Stimulated activated CD8-positive, alpha-beta memory T cell treated with anti-CD3 and anti-CD28 coated beads, Interleukin-2, amount 100 ng/mL, for 48 hours (primary cell): ENCODE measurements around the gene TEFM.
A peak's percentile ranks its signal among the peaks of the same experiment; 100 is the strongest.
"Not testable (repeated sequence)": the region's sequence is repeated elsewhere in the genome, so short reads cannot be mapped to it uniquely, and the experiment has no call there.

Source experiments
- DNase-seq, 2 donors: peaks; one replicate each; pipeline ENCODE4 v3.0.0-alpha.2; 2020; ENCODE audit warnings: low read depth in 2 of 2

TEFM gene

GRCh38 chr17:30906101-30906911, at the start of gene TEFM:
Gene TEFM, minus strand, starts transcription at chr17:30906238. Its CDS starts 40 bp downstream, at chr17:30906198.
- peak; percentile 73 to 86 for DNase-seq

- no peak for DNase-seq
These were observed 48.2 kb upstream of the TEFM start for GRCh38 chr17:30954046-30954830.

- no peak for DNase-seq
These were observed 46.8 kb upstream of the TEFM start for GRCh38 chr17:30952638-30953393.

- DNase-seq = no peak
These were observed 44.8 kb upstream of the TEFM start for GRCh38 chr17:30950669-30951399.

GRCh38 chr17:30950189-30950588, 44.2 kb upstream of the TEFM start:
- no peak for DNase-seq

- DNase-seq = no peak
These were observed 41.8 kb upstream of the TEFM start for GRCh38 chr17:30947796-30948195.

- DNase-seq = no peak
These were observed 36.5 kb upstream of the TEFM start for GRCh38 chr17:30942308-30943079.

GRCh38 chr17:30939051-30939689, 33.1 kb upstream of the TEFM start:
- no peak for DNase-seq

GRCh38 chr17:30933966-30934365, 27.9 kb upstream of the TEFM start:
- DNase-seq = no peak

GRCh38 chr17:30931582-30931981, 25.5 kb upstream of the TEFM start:
- not testable (repeated sequence) for DNase-seq

- no peak for DNase-seq
These were observed 24.5 kb upstream of the TEFM start for GRCh38 chr17:30930495-30930894.

- not testable (repeated sequence) for DNase-seq
These were observed 23.8 kb upstream of the TEFM start for GRCh38 chr17:30929861-30930260.

- DNase-seq = no peak
These were observed 23.1 kb upstream of the TEFM start for GRCh38 chr17:30929081-30929633.

- DNase-seq = no peak
These were observed 22.5 kb upstream of the TEFM start for GRCh38 chr17:30928584-30928983.

GRCh38 chr17:30927756-30928155, 21.7 kb upstream of the TEFM start:
- DNase-seq = no peak

GRCh38 chr17:30926516-30926915, 20.5 kb upstream of the TEFM start:
- no peak for DNase-seq

GRCh38 chr17:30924341-30924740, 18.3 kb upstream of the TEFM start:
- no peak for DNase-seq

- DNase-seq = no peak
These were observed 16.4 kb upstream of the TEFM start for GRCh38 chr17:30922235-30923030.

GRCh38 chr17:30921544-30922196, 15.6 kb upstream of the TEFM start, which contains the start of gene ADAP2:
Gene ADAP2, plus strand, starts transcription at chr17:30921945. Its CDS starts 70 bp downstream, at chr17:30922015.
- no peak for DNase-seq
